K562 (cell line): Measurements from ENCODE around the gene DGUOK.

Experiments
- HMG20B ChIP-seq: fragments of 250-450 bp; sonication (Bioruptor Pico); IDR thresholded peaks from 2 replicates; pipeline ENCODE4 v1.5.0; 2021; ENCODE audit warnings: mild to moderate bottlenecking
- RFX5 ChIP-seq: IDR thresholded peaks from 2 replicates; pipeline ENCODE4 v1.6.1; 2011; ENCODE audit warnings: low read depth, mild to moderate bottlenecking, improper control_type of control experiment, low read length
- TRIM28 ChIP-seq: fragments of 450-650 bp; IDR thresholded peaks from 2 replicates; pipeline ENCODE4 v1.6.1; 2017
- ZFX ChIP-seq: sonication (generic); formaldehyde crosslinking; IDR thresholded peaks from 2 replicates; pipeline ENCODE4 v1.8.0; 2022; ENCODE audit warnings: mild to moderate bottlenecking, missing genetic modification reagents, moderate library complexity
- ZNF121 ChIP-seq: sonication (generic); formaldehyde crosslinking; conservative IDR thresholded peaks from 2 replicates; pipeline ENCODE4 v1.8.0; 2022; ENCODE audit warnings: missing genetic modification reagents
- TF ChIP-seq, protein P1 (sequence below), 3 experiments: IDR thresholded peaks in 2 of 3; conservative IDR thresholded peaks in 1 of 3; 2 replicates each; pipeline ENCODE4 v1.5.1; 2011 to 2012; ENCODE audit warnings: low read length in 3 of 3, mild to moderate bottlenecking in 3 of 3, control low read depth in 2 of 3, improper control_type of control experiment in 1 of 3, inconsistent platforms in 1 of 3, low read depth in 1 of 3, mixed read lengths in 1 of 3, moderate library complexity in 1 of 3; ENCODE audit not compliant: insufficient read depth in 2 of 3
- TF ChIP-seq, protein P2 (sequence below), 2 experiments: fragments of 150-350 bp in 1 of 2; IDR thresholded peaks; 2 replicates each; pipeline ENCODE4 v1.6.1; 2012 to 2016; ENCODE audit warnings: low read depth in 2 of 2, low read length in 2 of 2, mild to moderate bottlenecking in 1 of 2, moderate library complexity in 1 of 2
- TF ChIP-seq, protein P3 (sequence below): fragments of 200-600 bp; sonication (generic); IDR thresholded peaks from one replicate; pipeline ENCODE4 v1.6.1; 2012; ENCODE audit warnings: mild to moderate bottlenecking, low read depth, low read length, inconsistent platforms

DNA sequence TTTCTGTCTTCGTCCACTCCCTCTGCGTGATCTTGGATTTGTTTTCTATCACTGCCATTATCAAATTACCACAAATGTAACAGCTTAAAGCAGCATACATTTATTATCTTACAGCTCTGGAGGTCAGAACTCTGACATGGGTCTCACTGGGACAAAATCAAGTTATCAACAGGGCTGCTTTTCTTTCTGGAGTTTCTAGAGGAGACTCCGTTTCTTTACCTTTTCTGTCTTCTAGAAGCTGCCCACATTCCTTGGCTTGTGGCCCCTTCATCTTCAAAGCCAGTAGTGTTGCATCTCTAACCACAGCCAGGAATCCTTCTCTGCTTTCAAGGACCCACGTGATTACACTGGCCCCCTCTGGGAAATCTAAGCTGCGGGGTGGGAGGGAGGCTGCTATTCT lies 36.1 kb downstream of the DGUOK start:
- TF ChIP-seq, protein P1, sequence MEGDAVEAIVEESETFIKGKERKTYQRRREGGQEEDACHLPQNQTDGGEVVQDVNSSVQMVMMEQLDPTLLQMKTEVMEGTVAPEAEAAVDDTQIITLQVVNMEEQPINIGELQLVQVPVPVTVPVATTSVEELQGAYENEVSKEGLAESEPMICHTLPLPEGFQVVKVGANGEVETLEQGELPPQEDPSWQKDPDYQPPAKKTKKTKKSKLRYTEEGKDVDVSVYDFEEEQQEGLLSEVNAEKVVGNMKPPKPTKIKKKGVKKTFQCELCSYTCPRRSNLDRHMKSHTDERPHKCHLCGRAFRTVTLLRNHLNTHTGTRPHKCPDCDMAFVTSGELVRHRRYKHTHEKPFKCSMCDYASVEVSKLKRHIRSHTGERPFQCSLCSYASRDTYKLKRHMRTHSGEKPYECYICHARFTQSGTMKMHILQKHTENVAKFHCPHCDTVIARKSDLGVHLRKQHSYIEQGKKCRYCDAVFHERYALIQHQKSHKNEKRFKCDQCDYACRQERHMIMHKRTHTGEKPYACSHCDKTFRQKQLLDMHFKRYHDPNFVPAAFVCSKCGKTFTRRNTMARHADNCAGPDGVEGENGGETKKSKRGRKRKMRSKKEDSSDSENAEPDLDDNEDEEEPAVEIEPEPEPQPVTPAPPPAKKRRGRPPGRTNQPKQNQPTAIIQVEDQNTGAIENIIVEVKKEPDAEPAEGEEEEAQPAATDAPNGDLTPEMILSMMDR (IDR thresholded peaks at IDR 0.05 in 2 of 3, conservative IDR thresholded peaks at IDR 0.05 in 1 of 3; ENCODE audit: insufficient read depth in 2 of 3, low read depth in 1 of 3, low read length in 3 of 3) = no peak
- no peak for TF ChIP-seq TRIM28
- TF ChIP-seq ZFX (CRISPR knock-in tag) = no peak
- TF ChIP-seq, protein P2, sequence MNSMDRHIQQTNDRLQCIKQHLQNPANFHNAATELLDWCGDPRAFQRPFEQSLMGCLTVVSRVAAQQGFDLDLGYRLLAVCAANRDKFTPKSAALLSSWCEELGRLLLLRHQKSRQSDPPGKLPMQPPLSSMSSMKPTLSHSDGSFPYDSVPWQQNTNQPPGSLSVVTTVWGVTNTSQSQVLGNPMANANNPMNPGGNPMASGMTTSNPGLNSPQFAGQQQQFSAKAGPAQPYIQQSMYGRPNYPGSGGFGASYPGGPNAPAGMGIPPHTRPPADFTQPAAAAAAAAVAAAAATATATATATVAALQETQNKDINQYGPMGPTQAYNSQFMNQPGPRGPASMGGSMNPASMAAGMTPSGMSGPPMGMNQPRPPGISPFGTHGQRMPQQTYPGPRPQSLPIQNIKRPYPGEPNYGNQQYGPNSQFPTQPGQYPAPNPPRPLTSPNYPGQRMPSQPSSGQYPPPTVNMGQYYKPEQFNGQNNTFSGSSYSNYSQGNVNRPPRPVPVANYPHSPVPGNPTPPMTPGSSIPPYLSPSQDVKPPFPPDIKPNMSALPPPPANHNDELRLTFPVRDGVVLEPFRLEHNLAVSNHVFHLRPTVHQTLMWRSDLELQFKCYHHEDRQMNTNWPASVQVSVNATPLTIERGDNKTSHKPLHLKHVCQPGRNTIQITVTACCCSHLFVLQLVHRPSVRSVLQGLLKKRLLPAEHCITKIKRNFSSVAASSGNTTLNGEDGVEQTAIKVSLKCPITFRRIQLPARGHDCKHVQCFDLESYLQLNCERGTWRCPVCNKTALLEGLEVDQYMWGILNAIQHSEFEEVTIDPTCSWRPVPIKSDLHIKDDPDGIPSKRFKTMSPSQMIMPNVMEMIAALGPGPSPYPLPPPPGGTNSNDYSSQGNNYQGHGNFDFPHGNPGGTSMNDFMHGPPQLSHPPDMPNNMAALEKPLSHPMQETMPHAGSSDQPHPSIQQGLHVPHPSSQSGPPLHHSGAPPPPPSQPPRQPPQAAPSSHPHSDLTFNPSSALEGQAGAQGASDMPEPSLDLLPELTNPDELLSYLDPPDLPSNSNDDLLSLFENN (IDR thresholded peaks at IDR 0.05; ENCODE audit: low read depth in 2 of 2, low read length in 2 of 2) = no peak
- TF ChIP-seq ZNF121 (CRISPR knock-in tag) = no peak
- TF ChIP-seq, protein P3, sequence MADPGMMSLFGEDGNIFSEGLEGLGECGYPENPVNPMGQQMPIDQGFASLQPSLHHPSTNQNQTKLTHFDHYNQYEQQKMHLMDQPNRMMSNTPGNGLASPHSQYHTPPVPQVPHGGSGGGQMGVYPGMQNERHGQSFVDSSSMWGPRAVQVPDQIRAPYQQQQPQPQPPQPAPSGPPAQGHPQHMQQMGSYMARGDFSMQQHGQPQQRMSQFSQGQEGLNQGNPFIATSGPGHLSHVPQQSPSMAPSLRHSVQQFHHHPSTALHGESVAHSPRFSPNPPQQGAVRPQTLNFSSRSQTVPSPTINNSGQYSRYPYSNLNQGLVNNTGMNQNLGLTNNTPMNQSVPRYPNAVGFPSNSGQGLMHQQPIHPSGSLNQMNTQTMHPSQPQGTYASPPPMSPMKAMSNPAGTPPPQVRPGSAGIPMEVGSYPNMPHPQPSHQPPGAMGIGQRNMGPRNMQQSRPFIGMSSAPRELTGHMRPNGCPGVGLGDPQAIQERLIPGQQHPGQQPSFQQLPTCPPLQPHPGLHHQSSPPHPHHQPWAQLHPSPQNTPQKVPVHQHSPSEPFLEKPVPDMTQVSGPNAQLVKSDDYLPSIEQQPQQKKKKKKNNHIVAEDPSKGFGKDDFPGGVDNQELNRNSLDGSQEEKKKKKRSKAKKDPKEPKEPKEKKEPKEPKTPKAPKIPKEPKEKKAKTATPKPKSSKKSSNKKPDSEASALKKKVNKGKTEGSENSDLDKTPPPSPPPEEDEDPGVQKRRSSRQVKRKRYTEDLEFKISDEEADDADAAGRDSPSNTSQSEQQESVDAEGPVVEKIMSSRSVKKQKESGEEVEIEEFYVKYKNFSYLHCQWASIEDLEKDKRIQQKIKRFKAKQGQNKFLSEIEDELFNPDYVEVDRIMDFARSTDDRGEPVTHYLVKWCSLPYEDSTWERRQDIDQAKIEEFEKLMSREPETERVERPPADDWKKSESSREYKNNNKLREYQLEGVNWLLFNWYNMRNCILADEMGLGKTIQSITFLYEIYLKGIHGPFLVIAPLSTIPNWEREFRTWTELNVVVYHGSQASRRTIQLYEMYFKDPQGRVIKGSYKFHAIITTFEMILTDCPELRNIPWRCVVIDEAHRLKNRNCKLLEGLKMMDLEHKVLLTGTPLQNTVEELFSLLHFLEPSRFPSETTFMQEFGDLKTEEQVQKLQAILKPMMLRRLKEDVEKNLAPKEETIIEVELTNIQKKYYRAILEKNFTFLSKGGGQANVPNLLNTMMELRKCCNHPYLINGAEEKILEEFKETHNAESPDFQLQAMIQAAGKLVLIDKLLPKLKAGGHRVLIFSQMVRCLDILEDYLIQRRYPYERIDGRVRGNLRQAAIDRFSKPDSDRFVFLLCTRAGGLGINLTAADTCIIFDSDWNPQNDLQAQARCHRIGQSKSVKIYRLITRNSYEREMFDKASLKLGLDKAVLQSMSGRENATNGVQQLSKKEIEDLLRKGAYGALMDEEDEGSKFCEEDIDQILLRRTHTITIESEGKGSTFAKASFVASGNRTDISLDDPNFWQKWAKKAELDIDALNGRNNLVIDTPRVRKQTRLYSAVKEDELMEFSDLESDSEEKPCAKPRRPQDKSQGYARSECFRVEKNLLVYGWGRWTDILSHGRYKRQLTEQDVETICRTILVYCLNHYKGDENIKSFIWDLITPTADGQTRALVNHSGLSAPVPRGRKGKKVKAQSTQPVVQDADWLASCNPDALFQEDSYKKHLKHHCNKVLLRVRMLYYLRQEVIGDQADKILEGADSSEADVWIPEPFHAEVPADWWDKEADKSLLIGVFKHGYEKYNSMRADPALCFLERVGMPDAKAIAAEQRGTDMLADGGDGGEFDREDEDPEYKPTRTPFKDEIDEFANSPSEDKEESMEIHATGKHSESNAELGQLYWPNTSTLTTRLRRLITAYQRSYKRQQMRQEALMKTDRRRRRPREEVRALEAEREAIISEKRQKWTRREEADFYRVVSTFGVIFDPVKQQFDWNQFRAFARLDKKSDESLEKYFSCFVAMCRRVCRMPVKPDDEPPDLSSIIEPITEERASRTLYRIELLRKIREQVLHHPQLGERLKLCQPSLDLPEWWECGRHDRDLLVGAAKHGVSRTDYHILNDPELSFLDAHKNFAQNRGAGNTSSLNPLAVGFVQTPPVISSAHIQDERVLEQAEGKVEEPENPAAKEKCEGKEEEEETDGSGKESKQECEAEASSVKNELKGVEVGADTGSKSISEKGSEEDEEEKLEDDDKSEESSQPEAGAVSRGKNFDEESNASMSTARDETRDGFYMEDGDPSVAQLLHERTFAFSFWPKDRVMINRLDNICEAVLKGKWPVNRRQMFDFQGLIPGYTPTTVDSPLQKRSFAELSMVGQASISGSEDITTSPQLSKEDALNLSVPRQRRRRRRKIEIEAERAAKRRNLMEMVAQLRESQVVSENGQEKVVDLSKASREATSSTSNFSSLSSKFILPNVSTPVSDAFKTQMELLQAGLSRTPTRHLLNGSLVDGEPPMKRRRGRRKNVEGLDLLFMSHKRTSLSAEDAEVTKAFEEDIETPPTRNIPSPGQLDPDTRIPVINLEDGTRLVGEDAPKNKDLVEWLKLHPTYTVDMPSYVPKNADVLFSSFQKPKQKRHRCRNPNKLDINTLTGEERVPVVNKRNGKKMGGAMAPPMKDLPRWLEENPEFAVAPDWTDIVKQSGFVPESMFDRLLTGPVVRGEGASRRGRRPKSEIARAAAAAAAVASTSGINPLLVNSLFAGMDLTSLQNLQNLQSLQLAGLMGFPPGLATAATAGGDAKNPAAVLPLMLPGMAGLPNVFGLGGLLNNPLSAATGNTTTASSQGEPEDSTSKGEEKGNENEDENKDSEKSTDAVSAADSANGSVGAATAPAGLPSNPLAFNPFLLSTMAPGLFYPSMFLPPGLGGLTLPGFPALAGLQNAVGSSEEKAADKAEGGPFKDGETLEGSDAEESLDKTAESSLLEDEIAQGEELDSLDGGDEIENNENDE = no peak
- TF ChIP-seq RFX5 = no peak
- TF ChIP-seq HMG20B (CRISPR knock-in tag) = no peak
